Measurements from ENCODE around the gene BACE1. TPM values are rescaled to one million over a fixed set of nuclear protein-coding genes. Genes with fewer than 3 reads are reported as not detected.

BACE1 gene
- total RNA-seq, 1 donor from 2014 or later: 0.40 TPM

DNA sequence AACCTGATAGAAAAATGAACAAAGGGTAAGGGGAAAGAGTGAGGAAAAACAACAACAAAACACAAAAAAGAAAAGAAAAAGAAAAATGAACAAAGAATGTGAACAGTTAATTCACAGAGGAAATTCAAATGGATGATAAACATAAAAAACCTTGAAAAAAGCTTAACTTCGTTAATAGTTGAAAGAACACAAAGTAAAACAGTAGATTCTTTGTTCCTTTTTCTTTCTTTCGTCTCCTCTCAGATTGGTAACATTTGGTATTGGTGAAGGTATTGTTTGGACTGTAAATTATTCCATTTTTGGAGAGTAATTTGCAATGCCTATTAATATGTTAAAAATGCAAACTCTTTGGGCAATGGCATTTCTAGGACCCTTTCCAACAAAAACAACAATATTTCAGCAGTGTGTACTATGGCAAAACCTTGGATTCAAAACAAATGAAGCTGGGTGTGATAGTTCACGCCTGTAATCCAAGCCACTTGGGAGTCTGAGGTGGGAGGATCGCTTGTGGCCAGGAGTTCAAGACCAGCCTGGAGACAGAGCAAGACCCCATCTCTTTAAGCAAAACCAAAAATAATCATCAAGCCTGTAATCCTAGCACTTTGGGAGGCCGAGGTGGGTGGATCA, 3.3 kb upstream of the BACE1 start:
- Mint-ChIP-seq H3K9me3 (no peaks in the 10 kb centered on the region), H3K4me3 (no peak overlapping the region), H3K27ac (no peak overlapping the region), H3K27me3 (peaks cover 49% of the 10 kb centered on the region), H3K4me1 (peaks cover 4% of the 10 kb centered on the region), H3K36me3 (ENCODE audit: low read depth) (no peaks in the 10 kb centered on the region)
- DNase-seq: no peak
- intact Hi-C loops (cut with micrococcal nuclease): no loop called here

DNA sequence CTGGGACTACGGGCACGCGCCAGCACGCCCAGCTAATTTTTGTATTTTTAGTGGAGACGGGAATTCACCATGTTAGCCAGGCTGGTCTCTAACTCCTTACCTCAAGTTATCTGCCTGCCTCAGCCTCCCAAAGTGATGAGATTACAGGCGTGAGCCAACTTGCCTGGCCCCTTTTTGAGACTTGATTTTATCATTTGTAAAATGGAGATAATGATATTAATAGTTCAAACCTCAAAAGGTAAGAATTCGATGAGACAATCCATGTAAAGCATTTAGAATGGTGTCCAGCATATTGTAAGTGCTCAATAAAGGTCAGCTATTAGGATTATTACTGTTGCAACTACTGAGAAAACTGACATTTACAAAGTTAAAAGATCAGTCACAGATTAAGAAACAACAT, 2.7 kb upstream of the BACE1 start:
- Mint-ChIP-seq H3K4me3 (no peak overlapping the region), H3K36me3 (ENCODE audit: low read depth) (no peaks in the 10 kb centered on the region), H3K27ac (no peak overlapping the region), H3K4me1 (peaks cover 4% of the 10 kb centered on the region), H3K27me3 (peaks cover 53% of the 10 kb centered on the region), H3K9me3 (no peaks in the 10 kb centered on the region)
- intact Hi-C loops (cut with micrococcal nuclease): no loop called here
- DNase-seq: no peak

GRCh38 chr11:117315285-117316196, 515 bp downstream of the BACE1 start:
- DNase-seq: no peak
- intact Hi-C loops (cut with micrococcal nuclease): no loop called here
- Mint-ChIP-seq H3K4me1 (peaks cover 4% of the 10 kb centered on the region), H3K36me3 (ENCODE audit: low read depth) (no peaks in the 10 kb centered on the region), H3K9me3 (no peaks in the 10 kb centered on the region), H3K27ac (no peak overlapping the region), H3K4me3 (peak overlapping the region; percentile 68), H3K27me3 (peaks cover 60% of the 10 kb centered on the region)

- Mint-ChIP-seq H3K9me3 (no peaks in the 10 kb centered on the region), H3K4me3 (peak overlapping the region; percentile 37), H3K27me3 (peaks cover 60% of the 10 kb centered on the region), H3K36me3 (ENCODE audit: low read depth) (no peaks in the 10 kb centered on the region), H3K4me1 (peaks cover 4% of the 10 kb centered on the region), H3K27ac (no peak overlapping the region)
- intact Hi-C loops (cut with micrococcal nuclease): no loop called here
- no peak for DNase-seq
Observed at GRCh38 chr11:117314840-117315239, 1.2 kb downstream of the BACE1 start.

DNA sequence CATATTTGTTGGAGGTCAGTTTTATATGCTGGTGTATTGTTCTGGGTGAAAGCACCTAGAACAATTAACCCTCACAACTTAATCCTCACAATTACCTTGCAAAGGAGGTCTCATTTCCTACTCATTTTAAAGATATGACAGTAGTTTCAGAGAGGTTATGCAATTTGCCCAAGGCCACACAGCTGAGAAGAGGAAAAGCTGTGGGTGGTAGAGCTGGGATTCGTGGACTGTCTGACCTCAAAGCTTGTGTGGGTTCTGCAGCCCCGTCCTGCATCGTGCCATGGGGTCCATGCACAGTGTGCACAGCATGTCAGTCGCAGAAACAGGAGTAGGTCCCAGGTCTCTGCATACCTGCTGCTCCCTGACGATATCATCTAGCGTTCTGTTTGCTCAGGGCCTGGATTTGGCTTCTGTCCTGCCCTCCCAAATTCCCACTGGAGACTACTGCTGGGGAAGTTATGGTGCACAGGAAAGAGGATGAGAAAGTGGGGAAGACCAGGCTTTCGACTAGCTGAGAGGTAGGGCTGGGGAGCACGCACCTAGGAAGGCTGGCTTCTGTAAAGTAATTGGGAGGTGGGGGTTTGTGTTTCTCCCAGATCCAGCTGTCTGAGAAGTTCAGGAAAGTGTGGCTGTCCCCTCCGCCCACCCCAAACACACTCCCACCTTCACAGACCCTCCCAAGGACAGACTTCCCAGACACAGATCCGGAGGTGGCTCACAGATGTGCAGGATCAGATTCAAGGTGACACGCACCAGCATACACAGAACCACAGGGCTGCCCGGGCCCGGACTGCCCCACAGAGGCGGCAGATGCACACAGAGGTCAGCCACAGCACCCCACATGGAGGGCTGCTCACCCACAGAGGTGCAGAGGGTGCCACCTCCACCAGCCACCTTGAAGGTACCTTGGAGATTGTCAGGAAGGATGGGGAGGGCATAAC, 2.0 kb downstream of the BACE1 start:
- Mint-ChIP-seq H3K27ac (no peak overlapping the region), H3K9me3 (no peaks in the 10 kb centered on the region), H3K36me3 (ENCODE audit: low read depth) (no peaks in the 10 kb centered on the region), H3K4me1 (peaks cover 4% of the 10 kb centered on the region), H3K4me3 (peak overlapping the region; percentile 37), H3K27me3 (peaks cover 61% of the 10 kb centered on the region)
- no peak for DNase-seq
- intact Hi-C loops (cut with micrococcal nuclease): no loop called here

GRCh38 chr11:117313091-117313490, 3.0 kb downstream of the BACE1 start:
- Mint-ChIP-seq H3K4me1 (peaks cover 4% of the 10 kb centered on the region), H3K27me3 (peaks cover 55% of the 10 kb centered on the region), H3K36me3 (ENCODE audit: low read depth) (no peaks in the 10 kb centered on the region), H3K4me3 (no peak overlapping the region), H3K9me3 (no peaks in the 10 kb centered on the region), H3K27ac (no peak overlapping the region)
- intact Hi-C loops (cut with micrococcal nuclease): no loop called here
- DNase-seq: no peak

DNA sequence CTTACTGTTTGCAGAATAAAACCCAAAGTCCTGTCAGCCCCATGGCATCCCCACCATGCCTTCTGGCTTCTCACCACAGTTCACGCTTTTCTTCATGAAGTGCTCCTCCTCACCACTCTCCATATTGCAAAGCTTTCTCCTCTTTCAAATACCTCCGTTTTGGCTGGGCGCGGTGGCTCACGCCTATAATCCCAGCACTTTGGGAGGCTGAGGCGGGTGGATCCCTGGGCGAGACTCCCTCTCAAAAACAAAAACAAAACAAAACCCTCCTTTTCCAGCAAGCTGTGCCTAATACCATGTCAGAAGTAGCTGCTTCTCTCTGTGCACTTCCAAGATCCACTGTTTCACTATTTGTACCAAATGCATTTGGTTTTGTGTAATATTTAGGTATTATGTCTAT, 6.7 kb downstream of the BACE1 start:
- Mint-ChIP-seq H3K27ac (no peak overlapping the region), H3K4me3 (no peak overlapping the region), H3K27me3 (peaks cover 31% of the 10 kb centered on the region), H3K9me3 (no peaks in the 10 kb centered on the region), H3K4me1 (no peaks in the 10 kb centered on the region), H3K36me3 (ENCODE audit: low read depth) (no peaks in the 10 kb centered on the region)
- no peak for DNase-seq
- intact Hi-C loops (cut with micrococcal nuclease): no loop called here

- H3K9me3 Mint-ChIP-seq: no peaks in the 10 kb centered on the region
- H3K36me3 Mint-ChIP-seq (ENCODE audit: low read depth): no peaks in the 10 kb centered on the region
- no peak overlapping the region for H3K27ac Mint-ChIP-seq
- H3K27me3 Mint-ChIP-seq: peaks cover 11% of the 10 kb centered on the region
- intact Hi-C loops (cut with micrococcal nuclease): no loop called here
- H3K4me1 Mint-ChIP-seq: peaks cover 3% of the 10 kb centered on the region
- DNase-seq: no peak
- H3K4me3 Mint-ChIP-seq: no peak overlapping the region
Observed at GRCh38 chr11:117305145-117305544, 10.9 kb downstream of the BACE1 start.

GRCh38 chr11:117303646-117304315, 12.3 kb downstream of the BACE1 start:
- intact Hi-C loops (cut with micrococcal nuclease): no loop called here
- Mint-ChIP-seq H3K27ac (no peak overlapping the region), H3K27me3 (peaks cover 4% of the 10 kb centered on the region), H3K4me1 (peaks cover 5% of the 10 kb centered on the region), H3K36me3 (ENCODE audit: low read depth) (no peaks in the 10 kb centered on the region), H3K4me3 (no peak overlapping the region), H3K9me3 (no peaks in the 10 kb centered on the region)
- DNase-seq: no peak

- no peaks in the 10 kb centered on the region for H3K36me3 Mint-ChIP-seq (ENCODE audit: low read depth)
- no peaks in the 10 kb centered on the region for H3K9me3 Mint-ChIP-seq
- H3K27me3 Mint-ChIP-seq: peaks cover 4% of the 10 kb centered on the region
- intact Hi-C loops (cut with micrococcal nuclease): no loop called here
- no peak overlapping the region for H3K27ac Mint-ChIP-seq
- H3K4me3 Mint-ChIP-seq: no peak overlapping the region
- no peak for DNase-seq
- H3K4me1 Mint-ChIP-seq: peaks cover 5% of the 10 kb centered on the region
Observed at GRCh38 chr11:117303101-117303500, 13.0 kb downstream of the BACE1 start.

DNA sequence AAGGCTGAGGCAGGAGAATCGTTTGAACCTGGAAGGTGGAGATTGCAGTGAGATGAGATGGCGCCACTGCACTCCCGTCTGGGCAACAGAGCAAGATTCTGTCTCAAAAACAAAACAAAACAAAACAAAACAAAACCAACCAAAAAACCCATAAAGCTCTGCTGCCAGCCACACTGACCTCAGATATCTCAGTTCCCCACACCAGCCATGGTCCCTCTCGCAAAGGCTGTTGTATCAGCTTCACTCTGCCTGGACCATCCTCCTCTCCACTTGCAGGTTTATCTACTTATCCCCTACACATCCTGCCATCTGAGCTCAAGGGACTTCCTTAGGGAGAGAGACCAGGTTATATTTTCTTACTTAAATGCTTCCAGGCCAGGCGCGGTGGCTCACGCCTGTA, 13.8 kb downstream of the BACE1 start:
- no peak for DNase-seq
- H3K9me3 Mint-ChIP-seq: no peaks in the 10 kb centered on the region
- no peaks in the 10 kb centered on the region for H3K36me3 Mint-ChIP-seq (ENCODE audit: low read depth)
- intact Hi-C loops (cut with micrococcal nuclease): no loop called here
- H3K27ac Mint-ChIP-seq: no peak overlapping the region
- peaks cover 5% of the 10 kb centered on the region for H3K4me1 Mint-ChIP-seq
- H3K4me3 Mint-ChIP-seq: no peak overlapping the region
- H3K27me3 Mint-ChIP-seq: peaks cover 4% of the 10 kb centered on the region

GRCh38 chr11:117300773-117301172, 15.3 kb downstream of the BACE1 start:
- Mint-ChIP-seq H3K27me3 (peaks cover 4% of the 10 kb centered on the region), H3K4me3 (no peak overlapping the region), H3K36me3 (ENCODE audit: low read depth) (no peaks in the 10 kb centered on the region), H3K9me3 (no peaks in the 10 kb centered on the region), H3K4me1 (peaks cover 5% of the 10 kb centered on the region), H3K27ac (peak overlapping the region; percentile 9)
- intact Hi-C loops (cut with micrococcal nuclease): no loop called here
- DNase-seq: no peak

- DNase-seq: no peak
- no peak overlapping the region for H3K27ac Mint-ChIP-seq
- no peaks in the 10 kb centered on the region for H3K36me3 Mint-ChIP-seq (ENCODE audit: low read depth)
- intact Hi-C loops (cut with micrococcal nuclease): no loop called here
- peaks cover 4% of the 10 kb centered on the region for H3K27me3 Mint-ChIP-seq
- no peak overlapping the region for H3K4me3 Mint-ChIP-seq
- H3K9me3 Mint-ChIP-seq: no peaks in the 10 kb centered on the region
- peaks cover 5% of the 10 kb centered on the region for H3K4me1 Mint-ChIP-seq
Observed at GRCh38 chr11:117300283-117300663, 15.8 kb downstream of the BACE1 start.
